Stomach (tissue), 4 donors: ENCODE data around the gene IGIP.

ENCODE experiments used
- CTCF ChIP-seq, 7 experiments: fragments of 450-650 bp in 4 of 7; fragments of 200-600 bp in 3 of 7; sonication (generic) in 3 of 7; IDR thresholded peaks; one replicate each; pipeline ENCODE4 v1.5.1; 2016 to 2019; ENCODE audit warnings: antibody characterized with exemption in 7 of 7, control low read depth in 2 of 7, mild to moderate bottlenecking in 1 of 7
- EP300 ChIP-seq: sonication (generic); formaldehyde crosslinking; IDR thresholded peaks from one replicate; pipeline ENCODE4 v1.6.1; 2017; ENCODE audit warnings: antibody characterized with exemption
- POLR2AphosphoS5 ChIP-seq, 3 donors: sonication (generic); formaldehyde crosslinking; IDR thresholded peaks; one replicate each; pipeline ENCODE4 v1.6.1; 2016; ENCODE audit warnings: antibody characterized with exemption in 3 of 3

- TF ChIP-seq EP300, result no peak
- TF ChIP-seq POLR2AphosphoS5 (IDR thresholded peaks at IDR 0.05), result no peak
- no peak for TF ChIP-seq CTCF (IDR thresholded peaks at IDR 0.05)
Measured at GRCh38 chr5:140118302-140118936, 7.3 kb upstream of the IGIP start.
